K562 (cell line): ENCODE measurements around the gene HCN3. TPM values are rescaled to one million over a fixed set of nuclear protein-coding genes. Genes with fewer than 3 reads are reported as not detected.

Source experiments
- ASH1L ChIP-seq: fragments of 450-650 bp; IDR thresholded peaks from 2 replicates; pipeline ENCODE4 v1.6.1; 2018; ENCODE audit warnings: borderline replicate concordance, mild to moderate bottlenecking, low read depth; ENCODE audit not compliant: partially characterized antibody
- BCOR ChIP-seq: fragments of 450-650 bp; IDR thresholded peaks from 2 replicates; pipeline ENCODE4 v1.6.1; 2016
- FOXP1 ChIP-seq: sonication (generic); formaldehyde crosslinking; IDR thresholded peaks from 2 replicates; pipeline ENCODE4 v1.8.0; 2022; ENCODE audit warnings: mild to moderate bottlenecking, missing genetic modification reagents
- MTA3 ChIP-seq: fragments of 450-650 bp; formaldehyde crosslinking; IDR thresholded peaks from 2 replicates; pipeline ENCODE4 v1.6.1; 2017; ENCODE audit warnings: mild to moderate bottlenecking, borderline replicate concordance
- NFE2 ChIP-seq: IDR thresholded peaks from 2 replicates; pipeline ENCODE4 v1.6.1; 2014; ENCODE audit warnings: antibody characterized with exemption, low read depth
- PBX2 ChIP-seq, 2 experiments: IDR thresholded peaks in 1 of 2; conservative IDR thresholded peaks in 1 of 2; 2 replicates each; pipeline ENCODE4 v1.6.1; 2016; ENCODE audit warnings: low read depth in 2 of 2, mild to moderate bottlenecking in 1 of 2, missing compliant biosample characterization in 1 of 2, missing genetic modification characterization in 1 of 2, moderate library complexity in 1 of 2
- POLR2A ChIP-seq: fragments of 450-650 bp; conservative IDR thresholded peaks from 2 replicates; pipeline ENCODE4 v1.6.1; 2016
- SIN3A ChIP-seq, 2 experiments: fragments of 150-350 bp in 1 of 2; IDR thresholded peaks; 2 replicates each; pipeline ENCODE4 v1.6.1; 2011 to 2016; ENCODE audit warnings: borderline replicate concordance in 2 of 2, low read depth in 2 of 2, low read length in 2 of 2, mild to moderate bottlenecking in 2 of 2, moderate library complexity in 2 of 2; ENCODE audit not compliant: control insufficient read depth in 1 of 2
- SMARCA5 ChIP-seq: fragments of 450-650 bp; IDR thresholded peaks from 2 replicates; pipeline ENCODE4 v1.6.1; 2016
- TCF7 ChIP-seq: sonication (generic); IDR thresholded peaks from 2 replicates; pipeline ENCODE4 v1.6.1; 2016; ENCODE audit warnings: antibody characterized with exemption, borderline replicate concordance
- TEAD2 ChIP-seq: fragments of 450-650 bp; IDR thresholded peaks from 2 replicates; pipeline ENCODE4 v1.6.1; 2016; ENCODE audit warnings: missing genetic modification characterization, control low read depth, missing compliant biosample characterization
- ZNF324 ChIP-seq: fragments of 250-450 bp; sonication (Bioruptor Pico); IDR thresholded peaks from 2 replicates; pipeline ENCODE4 v1.4.0; 2020; ENCODE audit warnings: mild to moderate bottlenecking
- ZNF583 ChIP-seq: fragments of 250-450 bp; sonication (Bioruptor Pico); IDR thresholded peaks from 2 replicates; pipeline ENCODE4 v1.4.0; 2020
- ZNF76 ChIP-seq: fragments of 250-450 bp; sonication (Bioruptor Pico); IDR thresholded peaks from 2 replicates; pipeline ENCODE4 v1.4.0; 2020; ENCODE audit warnings: mild to moderate bottlenecking, moderate library complexity, borderline replicate concordance
- ZNF778 ChIP-seq: fragments of 450-650 bp; formaldehyde crosslinking; IDR thresholded peaks from 2 replicates; pipeline ENCODE4 v1.4.0; 2020; ENCODE audit warnings: mild to moderate bottlenecking, moderate library complexity
- polyA plus RNA-seq, 8 experiments: library from polyadenylated mRNA; depleted of rRNA in 4 of 8; stranded (reverse) in 5 of 8; unstranded in 3 of 8; fragments of >200 nt; fragmentation: Nextera tagmentation in 2 of 8; fragmentation: Illumina TruSeq in 1 of 8; extraction: Ambion mirVana in 2 of 8; extraction: Trizol in 1 of 8; gene quantifications; 2 replicates each; pipeline versions ENCODE4 v1.2.1 to v1.2.3, GENCODE V29; 2011 to 2014; ENCODE audit warnings: inconsistent platforms in 1 of 8, missing spikeins in 1 of 8
- total RNA-seq, 7 experiments: library from RNA; depleted of rRNA in 6 of 7; stranded (reverse); fragments of >200 nt in 6 of 7; fragmentation: Illumina TruSeq in 2 of 7; extraction: Trizol in 2 of 7; gene quantifications; 2 replicates each; pipeline versions ENCODE4 v1.2.1 to v1.2.3, GENCODE V29; 2011 to 2021; ENCODE audit warnings: low replicate concordance in 1 of 7
- TF ChIP-seq, protein P1 (sequence below): fragments of 450-650 bp; formaldehyde crosslinking; conservative IDR thresholded peaks from 2 replicates; pipeline ENCODE4 v1.4.0; 2022; ENCODE audit warnings: mild to moderate bottlenecking, missing genetic modification characterization
- TF ChIP-seq, protein P2 (sequence below), 2 experiments: fragments of 450-650 bp; formaldehyde crosslinking in 1 of 2; IDR thresholded peaks; 2 replicates each; pipeline versions ENCODE4 v1.4.0 to v1.6.1; 2014 to 2020; ENCODE audit warnings: mild to moderate bottlenecking in 2 of 2, borderline replicate concordance in 1 of 2, low read depth in 1 of 2

The HCN3 gene
- total and polyA plus RNA-seq, 9 of the 15 experiments (the other 6 are each of a cell fraction or from before 2014, with no cell fraction given), result 0.91 to 9.7 (median 3.9) TPM

GRCh38 chr1:155241841-155242264 is 35.4 kb upstream of the HCN3 start (continued):
- TF ChIP-seq PBX2 (CRISPR knock-in tag; IDR thresholded peaks at IDR 0.05; ENCODE audit: low read depth), result no peak
- TF ChIP-seq PBX2 (tag; conservative IDR thresholded peaks at IDR 0.05; ENCODE audit: low read depth), result no peak
- 0 out of 2 replicates have a peak, but pooled peaks have one; percentile 43 for TF ChIP-seq TCF7
- TF ChIP-seq ZNF583 (CRISPR knock-in tag), result peak; percentile 18; the same call in 1 of the 2 replicates
- TF ChIP-seq, protein P1, sequence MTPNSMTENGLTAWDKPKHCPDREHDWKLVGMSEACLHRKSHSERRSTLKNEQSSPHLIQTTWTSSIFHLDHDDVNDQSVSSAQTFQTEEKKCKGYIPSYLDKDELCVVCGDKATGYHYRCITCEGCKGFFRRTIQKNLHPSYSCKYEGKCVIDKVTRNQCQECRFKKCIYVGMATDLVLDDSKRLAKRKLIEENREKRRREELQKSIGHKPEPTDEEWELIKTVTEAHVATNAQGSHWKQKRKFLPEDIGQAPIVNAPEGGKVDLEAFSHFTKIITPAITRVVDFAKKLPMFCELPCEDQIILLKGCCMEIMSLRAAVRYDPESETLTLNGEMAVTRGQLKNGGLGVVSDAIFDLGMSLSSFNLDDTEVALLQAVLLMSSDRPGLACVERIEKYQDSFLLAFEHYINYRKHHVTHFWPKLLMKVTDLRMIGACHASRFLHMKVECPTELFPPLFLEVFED, result no peak
- TF ChIP-seq SIN3A (IDR thresholded peaks at IDR 0.05; ENCODE audit: borderline replicate concordance in 2 of 2, control insufficient read depth in 1 of 2, low read depth in 2 of 2, low read length in 2 of 2), result no peak
- peak; percentile 32; the same call in 1 of the 2 replicates for TF ChIP-seq SMARCA5
- no peak for TF ChIP-seq ZNF778 (CRISPR knock-in tag)
- TF ChIP-seq BCOR, result peak; percentile 94
- TF ChIP-seq NFE2, result no peak
- TF ChIP-seq ZNF324, result no peak
- TF ChIP-seq POLR2A, result no peak
- TF ChIP-seq ZNF76 (CRISPR knock-in tag), result no peak
- no peak for TF ChIP-seq ASH1L
- TF ChIP-seq, protein P2, sequence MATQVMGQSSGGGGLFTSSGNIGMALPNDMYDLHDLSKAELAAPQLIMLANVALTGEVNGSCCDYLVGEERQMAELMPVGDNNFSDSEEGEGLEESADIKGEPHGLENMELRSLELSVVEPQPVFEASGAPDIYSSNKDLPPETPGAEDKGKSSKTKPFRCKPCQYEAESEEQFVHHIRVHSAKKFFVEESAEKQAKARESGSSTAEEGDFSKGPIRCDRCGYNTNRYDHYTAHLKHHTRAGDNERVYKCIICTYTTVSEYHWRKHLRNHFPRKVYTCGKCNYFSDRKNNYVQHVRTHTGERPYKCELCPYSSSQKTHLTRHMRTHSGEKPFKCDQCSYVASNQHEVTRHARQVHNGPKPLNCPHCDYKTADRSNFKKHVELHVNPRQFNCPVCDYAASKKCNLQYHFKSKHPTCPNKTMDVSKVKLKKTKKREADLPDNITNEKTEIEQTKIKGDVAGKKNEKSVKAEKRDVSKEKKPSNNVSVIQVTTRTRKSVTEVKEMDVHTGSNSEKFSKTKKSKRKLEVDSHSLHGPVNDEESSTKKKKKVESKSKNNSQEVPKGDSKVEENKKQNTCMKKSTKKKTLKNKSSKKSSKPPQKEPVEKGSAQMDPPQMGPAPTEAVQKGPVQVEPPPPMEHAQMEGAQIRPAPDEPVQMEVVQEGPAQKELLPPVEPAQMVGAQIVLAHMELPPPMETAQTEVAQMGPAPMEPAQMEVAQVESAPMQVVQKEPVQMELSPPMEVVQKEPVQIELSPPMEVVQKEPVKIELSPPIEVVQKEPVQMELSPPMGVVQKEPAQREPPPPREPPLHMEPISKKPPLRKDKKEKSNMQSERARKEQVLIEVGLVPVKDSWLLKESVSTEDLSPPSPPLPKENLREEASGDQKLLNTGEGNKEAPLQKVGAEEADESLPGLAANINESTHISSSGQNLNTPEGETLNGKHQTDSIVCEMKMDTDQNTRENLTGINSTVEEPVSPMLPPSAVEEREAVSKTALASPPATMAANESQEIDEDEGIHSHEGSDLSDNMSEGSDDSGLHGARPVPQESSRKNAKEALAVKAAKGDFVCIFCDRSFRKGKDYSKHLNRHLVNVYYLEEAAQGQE (IDR thresholded peaks at IDR 0.05; ENCODE audit: borderline replicate concordance), result 0 out of 2 replicates have a peak, but pooled peaks have one; percentile 26
- TF ChIP-seq, protein P2 (CRISPR knock-in tag; IDR thresholded peaks at IDR 0.05; ENCODE audit: low read depth), result no peak
- no peak for TF ChIP-seq TEAD2 (tag)
- no peak for TF ChIP-seq FOXP1 (CRISPR knock-in tag)
- TF ChIP-seq MTA3, result no peak
